Activated naive CD4-positive, alpha-beta T cell treated with anti-CD3 and anti-CD28 coated beads, Interleukin-2, amount 50 U/mL, for 24 hours (primary cell): ENCODE measurements around the gene ANKRD24.
"Not testable (repeated sequence)": the region's sequence is repeated elsewhere in the genome, so short reads cannot be mapped to it uniquely, and the experiment has no call there.

Experiments used
- H3K27ac Mint-ChIP-seq: one replicate; pipeline ENCODE4 v1.8.0; 2021; ENCODE audit warnings: mild to moderate bottlenecking, mixed read lengths
- H3K27me3 Mint-ChIP-seq: one replicate; pipeline ENCODE4 v1.8.0; 2021; ENCODE audit warnings: mixed read lengths
- H3K36me3 Mint-ChIP-seq: one replicate; pipeline ENCODE4 v1.8.0; 2021; ENCODE audit warnings: mixed read lengths
- H3K4me1 Mint-ChIP-seq: one replicate; pipeline ENCODE4 v1.8.0; 2021; ENCODE audit warnings: mixed read lengths
- H3K4me3 Mint-ChIP-seq: one replicate; pipeline ENCODE4 v1.8.0; 2021; ENCODE audit warnings: mild to moderate bottlenecking, mixed read lengths
- H3K9me3 Mint-ChIP-seq: one replicate; pipeline ENCODE4 v1.8.0; 2021; ENCODE audit warnings: mixed read lengths

Gene ANKRD24

DNA sequence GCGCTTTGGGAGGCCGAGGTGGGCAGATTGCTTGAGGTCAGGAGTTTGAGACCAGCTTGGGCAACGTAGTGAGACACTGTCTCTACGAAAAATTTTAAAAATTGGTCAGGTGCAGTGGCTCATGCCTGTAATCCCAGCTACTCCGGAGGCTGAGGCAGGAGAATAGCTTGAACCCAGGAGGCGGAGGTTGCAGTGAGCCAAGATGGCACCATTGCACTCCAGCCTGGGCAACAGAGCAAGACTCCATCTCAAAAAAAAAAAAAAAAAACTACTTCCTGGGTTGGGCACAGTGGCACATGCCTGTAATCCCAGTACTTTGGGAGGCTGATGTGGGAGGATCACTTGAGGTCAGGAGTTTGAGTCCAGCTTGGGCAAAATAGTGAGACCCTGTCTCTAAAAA, 49.0 kb downstream of the ANKRD24 start:
- not testable (repeated sequence) for H3K27me3 Mint-ChIP-seq, H3K36me3 Mint-ChIP-seq, H3K9me3 Mint-ChIP-seq, H3K27ac Mint-ChIP-seq, H3K4me3 Mint-ChIP-seq, H3K4me1 Mint-ChIP-seq

DNA sequence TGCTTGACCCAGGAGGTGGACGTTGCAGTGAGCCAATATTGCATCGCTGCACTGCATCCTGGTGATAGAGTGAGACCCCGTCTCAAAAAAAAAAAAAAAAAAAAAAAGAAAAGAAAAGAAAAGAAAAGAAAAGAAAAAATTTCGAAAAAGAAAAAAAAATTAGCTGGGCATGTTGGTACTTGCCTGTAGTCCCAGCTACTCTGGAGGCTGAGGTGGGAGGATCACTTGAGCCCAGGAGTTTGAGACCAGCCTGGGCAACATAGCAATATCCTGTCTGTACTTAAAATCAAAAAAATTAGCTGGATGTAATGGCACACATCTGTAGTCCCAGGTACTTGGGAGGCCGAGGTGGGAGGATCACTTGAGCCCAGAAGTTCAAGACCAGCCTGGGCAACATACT, 49.6 kb downstream of the ANKRD24 start:
- H3K27ac Mint-ChIP-seq, H3K36me3 Mint-ChIP-seq, H3K27me3 Mint-ChIP-seq, H3K9me3 Mint-ChIP-seq, H3K4me1 Mint-ChIP-seq, H3K4me3 Mint-ChIP-seq: not testable (repeated sequence)

DNA sequence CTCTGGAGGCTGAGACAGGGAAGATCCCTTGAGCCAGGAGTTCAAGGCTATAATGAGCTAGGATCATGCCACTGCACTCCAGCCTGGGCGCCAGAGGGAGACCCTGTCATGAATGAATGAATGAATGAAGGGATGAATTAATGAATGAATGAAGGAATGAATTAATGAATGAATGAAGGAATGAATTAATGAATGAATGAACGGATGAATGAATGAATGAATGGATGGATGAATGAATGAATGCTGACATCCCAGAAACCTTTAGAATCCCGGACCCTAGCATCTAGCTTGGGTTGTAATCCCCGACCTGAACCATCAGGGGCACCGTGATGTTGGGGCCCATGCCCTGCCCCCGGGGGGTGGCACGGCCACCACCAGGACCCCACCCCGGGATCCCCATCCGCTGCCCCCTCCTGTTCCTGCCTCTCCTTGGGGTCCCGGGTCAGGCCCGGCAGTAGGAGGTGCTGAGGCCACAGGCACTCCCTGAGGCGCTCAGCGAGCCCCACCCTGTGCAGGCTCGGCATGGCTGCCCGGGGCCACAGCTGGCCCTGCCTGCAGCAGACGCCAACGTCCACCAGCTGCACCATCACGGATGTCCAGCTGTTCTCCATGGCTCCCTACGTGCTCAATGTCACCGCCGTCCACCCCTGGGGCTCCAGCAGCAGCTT, 50.3 kb downstream of the ANKRD24 start:
- Mint-ChIP-seq H3K4me3 (no peak overlapping the region), H3K4me1 (no peaks in the 10 kb centered on the region), H3K9me3 (no peaks in the 10 kb centered on the region), H3K27ac (no peak overlapping the region), H3K27me3 (peaks cover 6% of the 10 kb centered on the region), H3K36me3 (no peaks in the 10 kb centered on the region)

GRCh38 chr19:4233282-4233853, 50.9 kb downstream of the ANKRD24 start:
- Mint-ChIP-seq H3K9me3 (no peaks in the 10 kb centered on the region), H3K27ac (no peak overlapping the region), H3K4me3 (no peak overlapping the region), H3K27me3 (peaks cover 6% of the 10 kb centered on the region), H3K4me1 (no peaks in the 10 kb centered on the region), H3K36me3 (no peaks in the 10 kb centered on the region)

DNA sequence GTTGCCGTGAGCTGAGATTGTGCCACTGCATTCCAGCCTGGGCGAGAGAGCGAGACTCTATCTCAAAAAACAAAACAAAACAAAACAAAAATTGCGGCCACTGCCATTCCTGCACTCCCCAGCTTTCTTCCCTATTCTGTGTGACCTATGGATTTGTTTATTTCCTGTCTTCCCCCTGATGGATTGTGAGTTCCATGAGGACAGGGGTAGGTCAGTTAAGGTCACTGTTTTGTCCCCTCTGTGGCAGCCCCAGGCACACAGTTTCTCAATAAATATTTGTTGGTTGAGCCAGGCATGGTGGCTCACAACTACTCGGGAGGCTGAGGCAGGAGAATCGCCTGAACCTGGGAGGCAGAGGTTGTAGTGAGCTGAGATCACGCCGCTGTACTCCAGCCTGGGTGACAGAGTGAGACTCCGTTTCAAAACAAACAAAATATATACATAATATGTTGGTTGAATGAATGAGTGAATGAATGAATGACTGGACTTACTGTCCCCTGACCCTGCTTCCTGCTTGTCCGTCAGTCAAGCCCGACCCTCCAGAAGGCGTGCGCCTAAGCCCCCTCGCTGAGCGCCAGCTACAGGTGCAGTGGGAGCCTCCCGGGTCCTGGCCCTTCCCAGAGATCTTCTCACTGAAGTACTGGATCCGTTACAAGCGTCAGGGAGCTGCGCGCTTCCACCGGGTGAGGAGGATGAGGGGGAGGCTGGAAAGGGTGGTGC, 51.8 kb downstream of the ANKRD24 start:
- Mint-ChIP-seq H3K4me3 (no peak overlapping the region), H3K36me3 (no peaks in the 10 kb centered on the region), H3K4me1 (no peaks in the 10 kb centered on the region), H3K27ac (peak overlapping the region; percentile 10), H3K27me3 (peaks cover 6% of the 10 kb centered on the region), H3K9me3 (no peaks in the 10 kb centered on the region)

- Mint-ChIP-seq H3K36me3 (no peaks in the 10 kb centered on the region), H3K27me3 (peaks cover 6% of the 10 kb centered on the region), H3K4me3 (no peak overlapping the region), H3K4me1 (no peaks in the 10 kb centered on the region), H3K9me3 (no peaks in the 10 kb centered on the region), H3K27ac (no peak overlapping the region)
Measured at GRCh38 chr19:4234862-4235201, 52.3 kb downstream of the ANKRD24 start.

- H3K4me3 Mint-ChIP-seq, H3K4me1 Mint-ChIP-seq, H3K9me3 Mint-ChIP-seq, H3K27me3 Mint-ChIP-seq, H3K36me3 Mint-ChIP-seq, H3K27ac Mint-ChIP-seq: not testable (repeated sequence)
Measured at GRCh38 chr19:4237510-4237909, 55.0 kb downstream of the ANKRD24 start.

DNA sequence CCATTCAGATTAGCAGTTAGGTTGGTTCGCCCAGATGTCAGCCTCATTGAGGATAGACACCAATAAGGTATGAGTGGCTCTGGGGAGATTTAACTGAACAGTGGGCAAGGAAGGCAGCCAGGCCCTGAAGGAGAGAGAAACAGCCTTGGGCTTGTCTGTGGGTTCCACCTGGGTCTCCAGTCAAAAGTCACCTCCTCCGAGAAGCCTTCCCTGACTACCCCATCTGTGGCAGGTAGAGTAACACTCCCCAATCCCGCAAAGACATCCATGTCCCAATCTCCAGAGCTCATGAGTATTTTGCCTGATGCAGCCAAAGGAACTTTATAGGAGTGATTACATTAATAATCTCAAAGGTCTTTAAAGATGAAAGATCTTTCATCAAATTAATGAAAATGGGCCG, 56.3 kb downstream of the ANKRD24 start:
- Mint-ChIP-seq H3K9me3 (peaks cover 5% of the 10 kb centered on the region), H3K4me3 (no peak overlapping the region), H3K4me1 (no peaks in the 10 kb centered on the region), H3K27ac (no peak overlapping the region), H3K27me3 (peaks cover 1% of the 10 kb centered on the region), H3K36me3 (peaks cover 3% of the 10 kb centered on the region)

- H3K9me3 Mint-ChIP-seq, result peaks cover 5% of the 10 kb centered on the region
- peaks cover 3% of the 10 kb centered on the region for H3K36me3 Mint-ChIP-seq
- no peak overlapping the region for H3K27ac Mint-ChIP-seq
- H3K4me1 Mint-ChIP-seq, result peaks cover 4% of the 10 kb centered on the region
- H3K4me3 Mint-ChIP-seq, result no peak overlapping the region
- no peaks in the 10 kb centered on the region for H3K27me3 Mint-ChIP-seq
Measured at GRCh38 chr19:4241824-4242430, 59.4 kb downstream of the ANKRD24 start.

- H3K9me3 Mint-ChIP-seq, H3K36me3 Mint-ChIP-seq, H3K27me3 Mint-ChIP-seq, H3K4me3 Mint-ChIP-seq: not testable (repeated sequence)
- Mint-ChIP-seq H3K27ac (peak overlapping the region; percentile 98), H3K4me1 (peaks cover 18% of the 10 kb centered on the region)
Measured at GRCh38 chr19:4245938-4246337, 63.4 kb downstream of the ANKRD24 start.

DNA sequence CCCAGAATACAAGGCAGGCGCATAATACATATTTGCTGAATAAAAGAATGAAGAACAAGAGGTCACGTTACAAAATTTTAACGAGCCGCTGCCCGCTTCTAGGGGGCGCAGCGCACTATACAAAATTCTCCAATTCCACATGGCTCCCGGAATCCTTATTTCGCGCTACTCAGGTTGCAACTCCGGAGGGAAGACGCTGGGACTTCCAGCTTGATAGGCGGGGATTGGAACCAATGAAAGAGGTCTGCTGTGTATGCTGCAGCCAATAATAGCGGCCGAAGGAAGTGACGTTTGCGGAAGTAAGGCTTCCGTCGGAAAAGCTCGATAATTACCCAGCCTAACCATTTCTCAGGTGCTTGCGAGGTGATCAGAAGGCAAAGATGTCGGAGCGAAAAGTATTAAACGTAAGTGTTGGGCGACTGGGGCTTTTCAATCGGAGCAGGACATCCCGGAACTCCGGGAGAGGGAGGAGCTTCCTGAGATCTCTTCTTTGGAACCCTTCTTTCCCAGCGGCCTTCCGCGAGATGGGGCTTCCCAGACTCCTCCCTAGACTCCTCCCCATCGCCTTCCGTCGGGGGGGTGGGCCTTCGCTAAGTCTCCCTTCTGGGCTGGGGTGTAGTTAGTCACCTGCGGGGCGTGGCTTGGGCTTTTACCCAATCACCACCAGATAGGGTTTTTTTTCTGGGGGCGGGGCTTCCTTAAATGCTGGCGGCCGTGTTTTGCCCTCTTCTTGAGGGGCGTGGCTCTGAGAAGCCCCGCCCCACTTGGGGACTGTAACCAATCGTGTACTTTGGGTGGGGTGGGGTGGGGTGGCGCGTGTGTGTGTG, 64.5 kb downstream of the ANKRD24 start, which contains the start of gene YJU2:
TSS of gene YJU2 (plus strand) at position 314 of the 827 bp plus-strand sequence. CDS start at position 381, 67 bp downstream.
- Mint-ChIP-seq H3K27ac (peak within 1 kb of the TSS; percentile 98), H3K4me3 (peak within 1 kb of the TSS; percentile 91), H3K4me1 (peaks cover 18% of the 10 kb centered on the region), H3K9me3 (peaks cover 1% of the 10 kb centered on the region), H3K36me3 (peaks cover 12% of the 10 kb centered on the region), H3K27me3 (no peaks in the 10 kb centered on the region)

GRCh38 chr19:4256563-4256962, 74.1 kb downstream of the ANKRD24 start:
- Mint-ChIP-seq H3K4me3 (no peak overlapping the region), H3K27me3 (no peaks in the 10 kb centered on the region), H3K4me1 (no peaks in the 10 kb centered on the region), H3K9me3 (no peaks in the 10 kb centered on the region), H3K27ac (no peak overlapping the region), H3K36me3 (peaks cover 21% of the 10 kb centered on the region)

- H3K4me3 Mint-ChIP-seq, result no peak overlapping the region
- H3K36me3 Mint-ChIP-seq, result peaks cover 21% of the 10 kb centered on the region
- no peaks in the 10 kb centered on the region for H3K4me1 Mint-ChIP-seq
- H3K9me3 Mint-ChIP-seq, result no peaks in the 10 kb centered on the region
- H3K27me3 Mint-ChIP-seq, result no peaks in the 10 kb centered on the region
- H3K27ac Mint-ChIP-seq, result no peak overlapping the region
Measured at GRCh38 chr19:4257025-4257424, 74.5 kb downstream of the ANKRD24 start.

GRCh38 chr19:4258181-4258580, 75.7 kb downstream of the ANKRD24 start:
- H3K36me3 Mint-ChIP-seq, result peaks cover 21% of the 10 kb centered on the region
- H3K27ac Mint-ChIP-seq, result no peak overlapping the region
- H3K9me3 Mint-ChIP-seq, result no peaks in the 10 kb centered on the region
- no peaks in the 10 kb centered on the region for H3K27me3 Mint-ChIP-seq
- no peak overlapping the region for H3K4me3 Mint-ChIP-seq
- no peaks in the 10 kb centered on the region for H3K4me1 Mint-ChIP-seq

- no peak overlapping the region for H3K27ac Mint-ChIP-seq
Measured at GRCh38 chr19:4260613-4261191, 78.2 kb downstream of the ANKRD24 start.

More at GRCh38 chr19:4260613-4261191, 78.2 kb downstream of the ANKRD24 start:
- Mint-ChIP-seq H3K36me3 (peaks cover 15% of the 10 kb centered on the region), H3K27me3 (no peaks in the 10 kb centered on the region), H3K4me3 (no peak overlapping the region), H3K4me1 (peaks cover 18% of the 10 kb centered on the region), H3K9me3 (no peaks in the 10 kb centered on the region)
